ENCODE results near the gene GTF2IRD1.

The GTF2IRD1 gene

DNA sequence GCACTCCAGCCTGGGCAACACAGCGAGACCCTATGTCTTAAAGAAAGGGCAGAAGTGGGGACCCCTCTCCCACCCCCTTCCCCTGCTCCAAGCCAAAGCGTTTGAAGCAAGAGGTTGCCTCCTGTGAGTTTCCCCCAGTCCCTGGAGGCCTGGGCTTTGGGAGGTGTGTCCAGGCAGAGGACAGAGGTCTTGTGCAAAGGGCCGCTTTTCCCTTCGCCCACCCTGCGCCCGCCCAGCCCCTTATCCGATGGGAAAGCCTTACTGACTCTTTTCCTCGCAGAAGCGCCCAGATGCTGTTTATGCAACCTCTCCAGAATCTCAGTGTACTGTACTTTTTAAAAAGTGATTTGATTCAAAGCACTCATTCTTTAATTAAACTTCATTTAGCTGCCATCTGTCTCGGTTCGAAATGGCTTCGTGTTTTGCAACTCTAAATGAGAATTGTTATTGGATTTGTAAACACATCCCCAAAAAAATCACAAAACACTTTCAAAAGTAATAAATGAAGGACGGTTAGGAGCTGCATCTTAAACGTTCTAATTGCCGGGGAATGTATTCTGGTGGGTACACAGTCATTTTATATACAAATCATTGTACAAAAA lies 153.3 kb downstream of the GTF2IRD1 start:
- peak overlapping the region; percentile 29 for H3K4me3 ChIP-seq (ENCODE audit: low read length)
- TF ChIP-seq, protein P1, sequence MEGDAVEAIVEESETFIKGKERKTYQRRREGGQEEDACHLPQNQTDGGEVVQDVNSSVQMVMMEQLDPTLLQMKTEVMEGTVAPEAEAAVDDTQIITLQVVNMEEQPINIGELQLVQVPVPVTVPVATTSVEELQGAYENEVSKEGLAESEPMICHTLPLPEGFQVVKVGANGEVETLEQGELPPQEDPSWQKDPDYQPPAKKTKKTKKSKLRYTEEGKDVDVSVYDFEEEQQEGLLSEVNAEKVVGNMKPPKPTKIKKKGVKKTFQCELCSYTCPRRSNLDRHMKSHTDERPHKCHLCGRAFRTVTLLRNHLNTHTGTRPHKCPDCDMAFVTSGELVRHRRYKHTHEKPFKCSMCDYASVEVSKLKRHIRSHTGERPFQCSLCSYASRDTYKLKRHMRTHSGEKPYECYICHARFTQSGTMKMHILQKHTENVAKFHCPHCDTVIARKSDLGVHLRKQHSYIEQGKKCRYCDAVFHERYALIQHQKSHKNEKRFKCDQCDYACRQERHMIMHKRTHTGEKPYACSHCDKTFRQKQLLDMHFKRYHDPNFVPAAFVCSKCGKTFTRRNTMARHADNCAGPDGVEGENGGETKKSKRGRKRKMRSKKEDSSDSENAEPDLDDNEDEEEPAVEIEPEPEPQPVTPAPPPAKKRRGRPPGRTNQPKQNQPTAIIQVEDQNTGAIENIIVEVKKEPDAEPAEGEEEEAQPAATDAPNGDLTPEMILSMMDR (conservative IDR thresholded peaks at IDR 0.05; ENCODE audit: low read depth, low read length), result no peak

DNA sequence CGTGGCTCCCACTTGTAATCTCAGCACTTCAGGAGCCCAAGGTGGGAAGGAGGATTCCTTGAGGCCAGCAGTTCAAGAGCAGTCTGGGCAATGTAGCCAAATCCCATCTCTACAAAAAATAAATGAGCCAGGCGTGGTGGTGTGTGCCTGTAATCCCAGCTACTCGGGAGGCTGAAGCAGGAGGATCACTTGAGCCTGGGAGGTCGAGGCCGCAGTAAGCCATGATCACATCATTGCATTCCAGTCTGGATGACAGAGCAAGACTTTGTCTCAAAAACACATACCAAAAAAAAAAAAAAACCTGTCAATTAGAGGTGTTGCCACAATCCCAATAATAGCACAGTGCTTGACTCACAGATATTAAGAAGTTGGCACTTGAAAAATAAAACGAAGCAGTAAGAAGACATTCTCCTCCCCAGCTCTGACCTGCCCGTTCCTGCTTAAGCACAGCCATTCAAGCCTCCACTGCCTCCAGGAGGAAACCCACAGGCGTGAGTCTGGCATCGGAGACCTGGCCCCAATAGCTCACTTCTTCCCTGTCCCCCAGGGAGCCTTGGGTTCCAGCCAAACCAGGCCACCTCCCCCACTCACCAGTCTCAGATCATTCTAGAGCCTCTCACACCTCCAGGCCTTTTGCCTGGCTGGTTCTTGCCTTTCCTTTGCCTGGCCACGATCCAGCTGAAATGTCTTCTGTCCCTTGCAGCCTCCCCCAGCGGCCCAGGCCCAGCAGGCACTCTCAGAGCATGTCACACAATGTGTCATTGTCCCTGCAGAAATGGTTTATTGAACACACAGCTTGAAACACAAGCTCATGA lies 158.5 kb downstream of the GTF2IRD1 start:
- H3K4me3 ChIP-seq (ENCODE audit: low read length), result no peak overlapping the region
- TF ChIP-seq, protein P1 (conservative IDR thresholded peaks at IDR 0.05; ENCODE audit: low read depth, low read length), result no peak
- no peak for DNase-seq (ENCODE audit: low read depth)

More for the DNA sequence above, 153.3 kb downstream of the GTF2IRD1 start:
- no peak for DNase-seq (ENCODE audit: low read depth)

- H3K4me3 ChIP-seq (ENCODE audit: low read length), result no peak overlapping the region
- DNase-seq (ENCODE audit: low read depth), result no peak
- TF ChIP-seq, protein P1 (conservative IDR thresholded peaks at IDR 0.05; ENCODE audit: low read depth, low read length), result no peak
These were observed 162.5 kb downstream of the GTF2IRD1 start for GRCh38 chr7:74615933-74616780.

DNA sequence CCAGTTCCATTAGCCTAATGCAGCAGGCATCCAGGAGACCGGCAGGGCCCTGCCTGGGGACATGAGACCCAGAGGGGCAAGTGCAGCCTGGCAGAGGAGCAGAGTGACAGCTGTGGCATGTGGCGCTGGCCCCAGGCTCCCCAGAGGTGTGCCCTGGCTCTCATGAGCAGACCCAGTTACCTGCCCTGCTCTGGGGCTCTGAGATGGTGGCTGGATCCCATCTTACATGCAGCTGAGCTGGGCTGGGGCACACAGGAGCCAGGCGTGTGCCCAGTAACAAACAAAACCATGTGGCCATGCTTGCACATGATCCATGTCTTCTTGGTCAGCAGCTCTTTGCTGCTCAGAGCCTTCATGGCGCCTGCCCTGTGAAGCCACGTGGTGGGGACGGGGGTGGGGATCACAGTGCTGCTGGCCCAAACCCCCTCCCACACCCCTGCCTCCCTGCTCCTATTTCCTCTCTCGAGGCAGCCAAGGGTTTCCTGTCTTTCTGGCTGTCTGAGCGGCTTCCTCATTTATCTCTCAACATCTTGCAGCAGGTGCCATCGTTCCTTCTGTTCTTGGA lies 163.6 kb downstream of the GTF2IRD1 start:
- DNase-seq (ENCODE audit: low read depth), result no peak
- no peak overlapping the region for H3K4me3 ChIP-seq (ENCODE audit: low read length)
- TF ChIP-seq, protein P1 (conservative IDR thresholded peaks at IDR 0.05; ENCODE audit: low read depth, low read length), result no peak

DNA sequence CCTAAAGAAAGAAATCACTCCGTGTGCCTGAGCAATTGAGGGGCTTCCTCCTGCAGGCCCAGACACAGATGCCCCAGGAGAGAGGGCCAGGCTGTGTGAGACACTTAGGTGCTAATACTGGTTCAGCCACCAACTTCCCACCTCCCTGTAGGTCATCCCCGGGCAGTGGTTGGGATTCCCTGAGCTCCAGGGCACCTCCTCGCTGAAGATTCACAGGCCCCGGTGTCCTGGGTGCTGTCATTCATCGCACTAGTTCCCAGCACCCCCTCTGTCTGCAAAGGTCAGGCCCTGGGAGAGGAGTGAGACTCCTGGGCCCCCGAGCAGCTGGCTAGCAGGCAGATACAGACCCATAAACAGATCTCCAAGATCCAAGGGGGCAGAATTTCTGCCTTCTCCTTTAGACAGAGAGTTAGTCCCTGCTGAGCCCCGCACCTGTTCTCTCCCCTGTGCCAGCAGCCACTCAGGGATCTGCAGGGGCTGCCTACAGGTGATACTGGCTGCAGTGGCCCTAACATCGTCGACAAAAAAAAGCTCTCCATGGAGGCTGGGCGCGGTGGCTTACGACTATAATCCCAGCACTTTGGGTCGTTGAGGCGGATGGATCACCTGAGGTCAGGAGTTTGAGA lies 165.6 kb downstream of the GTF2IRD1 start:
- TF ChIP-seq, protein P1 (conservative IDR thresholded peaks at IDR 0.05; ENCODE audit: low read depth, low read length), result no peak
- no peak for DNase-seq (ENCODE audit: low read depth)
- H3K4me3 ChIP-seq (ENCODE audit: low read length), result no peak overlapping the region

GRCh38 chr7:74622228-74622749 lies 168.6 kb downstream of the GTF2IRD1 start:
- H3K4me3 ChIP-seq (ENCODE audit: low read length), result no peak overlapping the region
- TF ChIP-seq, protein P1 (conservative IDR thresholded peaks at IDR 0.05; ENCODE audit: low read depth, low read length), result no peak
- no peak for DNase-seq (ENCODE audit: low read depth)
